ENCODE data around the gene SETD5.

SETD5 gene

DNA sequence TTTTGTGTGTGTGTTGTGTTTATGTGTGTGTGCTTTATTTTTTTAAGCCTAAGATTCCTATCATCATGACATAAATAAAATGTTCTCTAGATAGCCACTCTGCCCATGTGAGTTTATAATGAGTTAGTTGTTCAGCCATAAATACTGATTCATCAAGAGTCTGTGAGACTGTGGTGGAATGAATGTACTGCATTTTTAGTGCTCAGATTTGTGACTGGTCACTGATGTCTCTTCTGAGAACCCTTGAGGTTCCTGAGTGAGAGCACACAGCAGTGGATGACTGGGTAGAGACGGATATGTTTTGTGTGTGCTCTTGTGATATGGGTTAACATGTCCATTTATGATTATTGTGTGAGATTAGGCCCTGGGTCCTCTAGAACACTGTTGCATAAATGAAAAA lies 51.2 kb downstream of the SETD5 start:
- TF ChIP-seq, protein P1, sequence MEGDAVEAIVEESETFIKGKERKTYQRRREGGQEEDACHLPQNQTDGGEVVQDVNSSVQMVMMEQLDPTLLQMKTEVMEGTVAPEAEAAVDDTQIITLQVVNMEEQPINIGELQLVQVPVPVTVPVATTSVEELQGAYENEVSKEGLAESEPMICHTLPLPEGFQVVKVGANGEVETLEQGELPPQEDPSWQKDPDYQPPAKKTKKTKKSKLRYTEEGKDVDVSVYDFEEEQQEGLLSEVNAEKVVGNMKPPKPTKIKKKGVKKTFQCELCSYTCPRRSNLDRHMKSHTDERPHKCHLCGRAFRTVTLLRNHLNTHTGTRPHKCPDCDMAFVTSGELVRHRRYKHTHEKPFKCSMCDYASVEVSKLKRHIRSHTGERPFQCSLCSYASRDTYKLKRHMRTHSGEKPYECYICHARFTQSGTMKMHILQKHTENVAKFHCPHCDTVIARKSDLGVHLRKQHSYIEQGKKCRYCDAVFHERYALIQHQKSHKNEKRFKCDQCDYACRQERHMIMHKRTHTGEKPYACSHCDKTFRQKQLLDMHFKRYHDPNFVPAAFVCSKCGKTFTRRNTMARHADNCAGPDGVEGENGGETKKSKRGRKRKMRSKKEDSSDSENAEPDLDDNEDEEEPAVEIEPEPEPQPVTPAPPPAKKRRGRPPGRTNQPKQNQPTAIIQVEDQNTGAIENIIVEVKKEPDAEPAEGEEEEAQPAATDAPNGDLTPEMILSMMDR (conservative IDR thresholded peaks at IDR 0.05), result no peak
- no peak for TF ChIP-seq ZFX (IDR thresholded peaks at IDR 0.05)

DNA sequence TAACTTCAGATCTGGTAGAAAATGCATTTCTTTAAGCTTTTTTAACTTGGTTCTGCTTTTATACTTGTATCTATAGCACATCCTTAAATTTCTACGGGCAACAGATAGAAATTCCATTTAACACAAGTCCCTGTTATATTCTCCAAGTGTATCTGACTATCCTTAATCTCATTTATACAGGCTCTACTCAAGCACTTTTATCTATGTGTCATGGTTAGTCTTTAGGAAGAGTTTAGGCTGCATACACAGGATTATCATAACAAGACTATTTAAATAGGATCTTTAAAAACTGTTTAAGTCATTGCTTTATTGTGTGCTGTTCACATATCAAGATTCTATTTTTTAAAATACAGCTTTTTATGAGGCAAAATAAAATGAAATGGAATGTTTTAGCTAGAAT lies 52.7 kb downstream of the SETD5 start:
- no peak for TF ChIP-seq ZFX (IDR thresholded peaks at IDR 0.05)
- TF ChIP-seq, protein P1 (conservative IDR thresholded peaks at IDR 0.05), result no peak
- no peak overlapping the region for H3K27ac ChIP-seq

More for the DNA sequence above, 51.2 kb downstream of the SETD5 start:
- no peak overlapping the region for H3K27ac ChIP-seq

DNA sequence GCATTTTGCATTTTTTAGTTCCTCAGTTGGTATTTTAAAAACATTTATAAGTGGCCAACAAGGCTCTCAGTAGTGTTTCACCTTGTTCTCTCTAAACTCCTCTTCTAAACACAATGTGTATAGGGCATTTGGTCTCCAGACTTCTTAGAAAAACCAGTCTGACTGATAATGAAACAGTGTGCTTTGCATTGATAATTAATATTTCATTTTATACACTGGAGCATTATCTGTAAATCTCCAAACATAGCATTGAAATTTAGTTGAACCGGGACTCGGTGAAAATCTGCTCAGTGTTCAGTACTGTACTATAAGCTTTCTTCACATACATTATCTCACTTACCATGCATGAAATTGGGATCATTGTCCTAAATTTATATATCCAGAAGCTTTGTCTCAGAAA lies 53.6 kb downstream of the SETD5 start:
- H3K27ac ChIP-seq, result no peak overlapping the region
- TF ChIP-seq, protein P1 (conservative IDR thresholded peaks at IDR 0.05), result no peak
- no peak for TF ChIP-seq ZFX (IDR thresholded peaks at IDR 0.05)

DNA sequence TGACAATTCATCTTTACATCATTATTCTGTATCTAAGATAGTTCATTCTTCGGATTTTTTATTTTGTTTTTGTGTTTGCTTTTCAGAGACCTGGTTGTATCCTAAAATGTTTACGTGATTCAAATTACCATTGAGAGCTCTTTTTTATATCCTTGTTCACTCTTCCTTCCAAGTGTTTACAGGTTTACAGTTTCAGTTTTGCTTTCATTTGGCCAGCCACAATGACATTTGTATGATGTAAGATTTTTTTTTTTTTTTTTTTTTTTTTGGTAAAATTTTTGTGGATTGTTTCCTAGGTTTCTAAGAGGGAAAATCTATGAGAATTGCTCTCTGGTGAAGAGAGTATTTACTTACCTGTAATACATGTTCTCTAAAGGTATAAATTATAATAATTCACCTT lies 55.0 kb downstream of the SETD5 start:
- TF ChIP-seq, protein P1 (conservative IDR thresholded peaks at IDR 0.05), result no peak
- TF ChIP-seq ZFX (IDR thresholded peaks at IDR 0.05), result no peak
- no peak overlapping the region for H3K27ac ChIP-seq

DNA sequence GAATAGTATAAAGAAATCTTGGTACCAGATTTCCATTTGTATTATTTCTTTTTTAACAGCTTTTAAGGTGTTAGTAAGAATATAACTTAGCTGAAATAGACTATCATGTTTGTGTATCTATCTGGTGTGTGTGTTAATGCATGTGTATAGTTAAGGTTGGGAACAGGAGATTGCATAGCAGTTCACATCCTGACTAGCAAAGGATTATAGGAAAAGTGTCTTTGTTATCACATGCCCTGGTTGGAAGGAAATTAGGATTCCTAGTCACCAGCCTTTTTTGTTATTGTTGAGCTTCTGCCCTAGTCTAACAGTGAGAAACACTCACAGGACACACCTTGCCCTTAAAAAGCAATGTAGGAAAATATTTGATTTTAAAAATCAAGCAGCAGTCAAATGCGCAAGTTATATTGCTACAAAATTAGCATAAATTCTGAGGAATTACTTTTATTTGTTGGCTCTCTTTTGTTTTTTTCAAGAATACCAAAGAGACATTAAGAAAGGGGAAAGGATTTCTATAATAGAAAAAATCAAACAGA lies 58.2 kb downstream of the SETD5 start:
- TF ChIP-seq, protein P1 (conservative IDR thresholded peaks at IDR 0.05), result no peak
- TF ChIP-seq ZFX (IDR thresholded peaks at IDR 0.05), result no peak
- no peak overlapping the region for H3K27ac ChIP-seq

DNA sequence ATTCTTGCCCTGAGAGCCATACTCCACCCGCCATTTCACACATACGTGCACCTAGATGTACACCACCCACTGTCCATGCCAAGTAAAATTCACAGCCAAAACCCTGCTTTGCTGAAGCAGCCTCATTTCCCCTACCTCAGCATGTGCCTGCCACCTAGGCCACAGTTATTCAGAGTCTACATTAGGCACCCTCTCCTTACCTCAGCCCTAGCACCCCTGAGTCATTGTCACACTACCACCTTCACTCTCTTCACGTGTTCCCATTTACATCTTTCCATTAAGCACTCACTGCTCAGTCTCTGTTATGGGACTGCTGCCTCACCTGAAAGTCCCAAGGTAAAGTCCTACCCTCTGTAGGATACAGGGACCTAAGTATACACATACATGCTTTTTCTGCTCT lies 70.0 kb downstream of the SETD5 start:
- no peak for TF ChIP-seq ZFX (IDR thresholded peaks at IDR 0.05)
- TF ChIP-seq, protein P1 (conservative IDR thresholded peaks at IDR 0.05), result no peak
- no peak overlapping the region for H3K27ac ChIP-seq

DNA sequence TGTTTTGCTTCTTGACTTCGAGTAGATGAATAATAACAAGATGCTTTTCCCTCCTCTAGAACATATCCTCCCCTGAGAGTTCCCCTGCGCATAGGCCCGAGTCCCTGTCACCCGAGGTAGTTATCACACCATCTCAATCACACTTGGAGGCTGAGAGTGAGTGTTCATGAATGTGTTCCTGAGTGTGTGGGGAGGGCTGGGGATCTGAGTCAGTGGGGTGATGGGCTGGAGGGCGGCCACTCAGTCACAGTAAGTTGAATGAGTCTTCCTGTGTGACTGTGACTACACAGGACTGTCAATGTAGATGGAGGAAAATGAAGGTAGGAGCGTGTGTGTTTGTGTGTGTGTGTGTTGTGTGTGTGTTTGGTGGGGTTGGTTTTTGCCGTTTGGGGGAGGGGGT lies 71.0 kb downstream of the SETD5 start:
- no peak for TF ChIP-seq ZFX (IDR thresholded peaks at IDR 0.05)
- TF ChIP-seq, protein P1 (conservative IDR thresholded peaks at IDR 0.05), result no peak
- no peak overlapping the region for H3K27ac ChIP-seq
